ENCODE measurements around the gene PRTG. TPM values are rescaled to one million over a fixed set of nuclear protein-coding genes. Genes with fewer than 3 reads are reported as not detected.

PRTG gene
- total and polyA plus RNA-seq, 2 donors (not counting 3 experiments of a cell fraction or from before 2014, with no cell fraction given): 3.4 to 12.4 TPM

DNA sequence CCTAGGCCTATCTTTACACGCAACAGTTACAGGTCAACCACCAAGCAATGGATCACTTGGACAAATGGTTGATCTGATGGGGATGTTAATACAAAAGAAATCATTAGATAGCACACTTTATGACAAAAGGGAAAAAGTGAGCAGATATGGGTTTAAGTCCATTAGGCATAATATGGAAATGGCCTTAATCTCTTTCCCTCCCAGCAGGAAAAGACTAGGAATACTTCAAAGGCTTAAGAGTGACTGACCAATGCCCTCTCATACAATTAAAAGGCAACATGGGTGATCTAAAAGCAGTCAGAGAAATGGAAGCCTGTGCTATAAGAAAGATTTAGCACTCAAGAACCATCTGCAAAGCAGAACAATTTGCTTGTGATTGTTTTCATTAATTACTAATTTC is 3.3 kb downstream of the PRTG start:
- no peak overlapping the region for H2AFZ ChIP-seq (ENCODE audit: low read depth, low read length)
- TF ChIP-seq POLR2A (IDR thresholded peaks at IDR 0.05; ENCODE audit: low read depth, low read length): no peak
- TF ChIP-seq POLR2AphosphoS5 (IDR thresholded peaks at IDR 0.05; ENCODE audit: insufficient read depth, low read depth, low read length): no peak
- no peak for TF ChIP-seq EZH2 (IDR thresholded peaks at IDR 0.05; ENCODE audit: borderline replicate concordance, low read depth, low read length, severe bottlenecking)
- TF ChIP-seq GATA2 (IDR thresholded peaks at IDR 0.05; ENCODE audit: insufficient read depth, insufficient read length, low read depth, low read length): no peak
- no peak for TF ChIP-seq JUN (IDR thresholded peaks at IDR 0.05; ENCODE audit: borderline replicate concordance, insufficient read depth, insufficient read length, low read depth)
- no peak for TF ChIP-seq MYC (IDR thresholded peaks at IDR 0.05; ENCODE audit: low read depth, low read length)
- CTCF ChIA-PET: interaction anchor here (1.6 kb wide), 1 partner anchor 91 kb away, joined by 4 read pairs; no protein-coding TSS in a partner anchor

DNA sequence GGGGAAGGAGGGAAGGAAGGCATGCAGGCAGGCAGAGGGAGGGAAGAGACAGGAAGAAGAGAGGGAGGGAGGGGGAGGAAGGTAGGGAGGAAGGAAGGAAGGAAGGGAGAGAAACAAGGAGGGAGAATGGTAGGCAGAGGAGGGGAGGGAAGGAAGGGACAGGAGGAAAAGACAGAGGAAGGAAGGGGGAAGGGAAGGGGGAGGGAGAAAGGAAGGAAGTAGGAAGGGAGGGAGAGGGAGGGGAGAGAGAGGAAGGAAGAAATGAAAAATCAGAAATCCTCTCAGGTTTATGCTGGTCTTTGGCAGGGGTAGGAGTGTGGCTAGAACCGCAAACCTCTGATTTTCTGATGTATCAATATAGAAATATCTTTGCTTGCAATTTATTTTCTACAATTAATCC is 4.2 kb downstream of the PRTG start:
- CTCF ChIA-PET: no interaction called here

More for the DNA sequence above, 3.3 kb downstream of the PRTG start:
- POLR2A ChIA-PET: no interaction called here
- no peak for FAIRE-seq
- H3K4me1 ChIP-seq (ENCODE audit: control insufficient read depth, extremely low read depth, insufficient read depth, low read length): peaks cover 30% of the 10 kb centered on the region
- no peaks in the 10 kb centered on the region for H3K36me3 ChIP-seq (ENCODE audit: control insufficient read depth in 2 of 2, extremely low read depth in 1 of 2, insufficient read depth in 2 of 2, low read length in 2 of 2)
- no peaks in the 10 kb centered on the region for H3K9me3 ChIP-seq (replicated peaks; ENCODE audit: control insufficient read depth, insufficient read depth, low read length)
- H3K27me3 ChIP-seq (ENCODE audit: control insufficient read depth in 2 of 2, insufficient read depth in 2 of 2, low read length in 2 of 2): no peaks in the 10 kb centered on the region
- no peak for DNase-seq (ENCODE audit: low read depth, low spot score)
- no peak overlapping the region for H3K9ac ChIP-seq (replicated peaks; ENCODE audit: extremely low read depth, insufficient read depth, low read length)
- no peak overlapping the region for H3K27ac ChIP-seq (ENCODE audit: insufficient read depth, low read depth, low read length)
- dilution Hi-C loops (cut with MboI; ENCODE audit: extremely low pct_ligation_motif_present, low sequenced_read_pairs) (no loop called here), intact Hi-C loops (cut with micrococcal nuclease) (loop anchor here (5.0 kb wide), 2 partner anchors 72 to 158 kb away; no protein-coding TSS in a partner anchor)
- peaks cover 2% of the 10 kb centered on the region for H3K79me2 ChIP-seq (ENCODE audit: control insufficient read depth, insufficient read depth, low read length)
- H3K4me2 ChIP-seq (ENCODE audit: insufficient read depth, low read length): no peak overlapping the region
- no peak overlapping the region for H3K4me3 ChIP-seq (replicated peaks in 1 of 3; ENCODE audit: insufficient read depth in 1 of 3, low read depth in 1 of 3, low read length in 3 of 3)
- H4K20me1 ChIP-seq (replicated peaks; ENCODE audit: control insufficient read depth, extremely low read depth, insufficient read depth, low read length): no peaks in the 10 kb centered on the region
- BruUV-seq (replicated peaks): no TSS peak
- no peaks in the 10 kb centered on the region for H3K9me1 ChIP-seq (replicated peaks; ENCODE audit: control insufficient read depth, extremely low read depth, insufficient read depth, low read length)

More for the DNA sequence above, 4.2 kb downstream of the PRTG start:
- DNase-seq (ENCODE audit: low read depth, low spot score) (no peak), FAIRE-seq (no peak)
- POLR2A ChIA-PET: no interaction called here
- no peaks in the 10 kb centered on the region for H3K27me3 ChIP-seq (ENCODE audit: control insufficient read depth in 2 of 2, insufficient read depth in 2 of 2, low read length in 2 of 2)
- no TSS peak for BruUV-seq (replicated peaks)
- no peak overlapping the region for H3K9ac ChIP-seq (replicated peaks; ENCODE audit: extremely low read depth, insufficient read depth, low read length)
- dilution Hi-C loops (cut with MboI; ENCODE audit: extremely low pct_ligation_motif_present, low sequenced_read_pairs) (no loop called here), intact Hi-C loops (cut with micrococcal nuclease) (no loop called here)
- no peaks in the 10 kb centered on the region for H3K36me3 ChIP-seq (ENCODE audit: control insufficient read depth in 2 of 2, extremely low read depth in 1 of 2, insufficient read depth in 2 of 2, low read length in 2 of 2)
- no peaks in the 10 kb centered on the region for H3K9me3 ChIP-seq (replicated peaks; ENCODE audit: control insufficient read depth, insufficient read depth, low read length)
- no peaks in the 10 kb centered on the region for H3K9me1 ChIP-seq (replicated peaks; ENCODE audit: control insufficient read depth, extremely low read depth, insufficient read depth, low read length)
- no peak overlapping the region for H3K4me3 ChIP-seq (replicated peaks in 1 of 3; ENCODE audit: insufficient read depth in 1 of 3, low read depth in 1 of 3, low read length in 3 of 3)
- H3K79me2 ChIP-seq (ENCODE audit: control insufficient read depth, insufficient read depth, low read length): peaks cover 2% of the 10 kb centered on the region
- H3K4me2 ChIP-seq (ENCODE audit: insufficient read depth, low read length): no peak overlapping the region
- no peak overlapping the region for H3K27ac ChIP-seq (ENCODE audit: insufficient read depth, low read depth, low read length)
- no peaks in the 10 kb centered on the region for H4K20me1 ChIP-seq (replicated peaks; ENCODE audit: control insufficient read depth, extremely low read depth, insufficient read depth, low read length)
- H3K4me1 ChIP-seq (ENCODE audit: control insufficient read depth, extremely low read depth, insufficient read depth, low read length): peaks cover 30% of the 10 kb centered on the region
- TF ChIP-seq MYC (IDR thresholded peaks at IDR 0.05; ENCODE audit: low read depth, low read length) (no peak), JUN (IDR thresholded peaks at IDR 0.05; ENCODE audit: borderline replicate concordance, insufficient read depth, insufficient read length, low read depth) (no peak), POLR2A (IDR thresholded peaks at IDR 0.05; ENCODE audit: low read depth, low read length) (no peak), FOS (IDR thresholded peaks at IDR 0.05; ENCODE audit: borderline replicate concordance, insufficient read depth, low read length) (no peak), GATA2 (IDR thresholded peaks at IDR 0.05; ENCODE audit: insufficient read depth, insufficient read length, low read depth, low read length) (no peak), EZH2 (IDR thresholded peaks at IDR 0.05; ENCODE audit: borderline replicate concordance, low read depth, low read length, severe bottlenecking) (no peak), POLR2AphosphoS5 (IDR thresholded peaks at IDR 0.05; ENCODE audit: insufficient read depth, low read depth, low read length) (no peak)
- TF ChIP-seq, protein P1, sequence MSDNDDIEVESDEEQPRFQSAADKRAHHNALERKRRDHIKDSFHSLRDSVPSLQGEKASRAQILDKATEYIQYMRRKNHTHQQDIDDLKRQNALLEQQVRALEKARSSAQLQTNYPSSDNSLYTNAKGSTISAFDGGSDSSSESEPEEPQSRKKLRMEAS (IDR thresholded peaks at IDR 0.05; ENCODE audit: insufficient read depth, insufficient read length): no peak
- TF ChIP-seq, protein P2, sequence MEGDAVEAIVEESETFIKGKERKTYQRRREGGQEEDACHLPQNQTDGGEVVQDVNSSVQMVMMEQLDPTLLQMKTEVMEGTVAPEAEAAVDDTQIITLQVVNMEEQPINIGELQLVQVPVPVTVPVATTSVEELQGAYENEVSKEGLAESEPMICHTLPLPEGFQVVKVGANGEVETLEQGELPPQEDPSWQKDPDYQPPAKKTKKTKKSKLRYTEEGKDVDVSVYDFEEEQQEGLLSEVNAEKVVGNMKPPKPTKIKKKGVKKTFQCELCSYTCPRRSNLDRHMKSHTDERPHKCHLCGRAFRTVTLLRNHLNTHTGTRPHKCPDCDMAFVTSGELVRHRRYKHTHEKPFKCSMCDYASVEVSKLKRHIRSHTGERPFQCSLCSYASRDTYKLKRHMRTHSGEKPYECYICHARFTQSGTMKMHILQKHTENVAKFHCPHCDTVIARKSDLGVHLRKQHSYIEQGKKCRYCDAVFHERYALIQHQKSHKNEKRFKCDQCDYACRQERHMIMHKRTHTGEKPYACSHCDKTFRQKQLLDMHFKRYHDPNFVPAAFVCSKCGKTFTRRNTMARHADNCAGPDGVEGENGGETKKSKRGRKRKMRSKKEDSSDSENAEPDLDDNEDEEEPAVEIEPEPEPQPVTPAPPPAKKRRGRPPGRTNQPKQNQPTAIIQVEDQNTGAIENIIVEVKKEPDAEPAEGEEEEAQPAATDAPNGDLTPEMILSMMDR (IDR thresholded peaks at IDR 0.05; ENCODE audit: extremely low read depth in 1 of 2, insufficient read depth in 1 of 2, low read depth in 1 of 2, low read length in 2 of 2): no peak
- no peak overlapping the region for H2AFZ ChIP-seq (ENCODE audit: low read depth, low read length)

Data from endothelial cell of umbilical vein (primary cell).